Measurements from ENCODE around the gene VTI1A.

Gene VTI1A

GRCh38 chr10:112653215-112653614 is 206.2 kb downstream of the VTI1A start:
- no peak for FAIRE-seq
- no peak for DNase-seq (ENCODE audit: insufficient read length)
- no peak for TF ChIP-seq TAF1 (IDR thresholded peaks at IDR 0.05; ENCODE audit: borderline replicate concordance, low read depth, low read length)
- no peak for TF ChIP-seq POLR2AphosphoS5 (IDR thresholded peaks at IDR 0.05; ENCODE audit: low read depth, low read length)
- no peak for TF ChIP-seq POLR2A (IDR thresholded peaks at IDR 0.05; ENCODE audit: low read depth, low read length)

GRCh38 chr10:112653851-112654250 is 206.8 kb downstream of the VTI1A start:
- DNase-seq (ENCODE audit: insufficient read length), result no peak
- FAIRE-seq, result no peak
- no peak for TF ChIP-seq POLR2A (IDR thresholded peaks at IDR 0.05; ENCODE audit: low read depth, low read length)
- no peak for TF ChIP-seq TAF1 (IDR thresholded peaks at IDR 0.05; ENCODE audit: borderline replicate concordance, low read depth, low read length)
- TF ChIP-seq POLR2AphosphoS5 (IDR thresholded peaks at IDR 0.05; ENCODE audit: low read depth, low read length), result no peak

- TF ChIP-seq TAF1 (IDR thresholded peaks at IDR 0.05; ENCODE audit: borderline replicate concordance, low read depth, low read length) (no peak), POLR2AphosphoS5 (IDR thresholded peaks at IDR 0.05; ENCODE audit: low read depth, low read length) (no peak), POLR2A (IDR thresholded peaks at IDR 0.05; ENCODE audit: low read depth, low read length) (no peak)
- FAIRE-seq (no peak), DNase-seq (ENCODE audit: insufficient read length) (no peak)
Measured at GRCh38 chr10:112654794-112655193, 207.8 kb downstream of the VTI1A start.

GRCh38 chr10:112655722-112656121 is 208.7 kb downstream of the VTI1A start:
- no peak for TF ChIP-seq POLR2A (IDR thresholded peaks at IDR 0.05; ENCODE audit: low read depth, low read length)
- TF ChIP-seq POLR2AphosphoS5 (IDR thresholded peaks at IDR 0.05; ENCODE audit: low read depth, low read length), result no peak
- no peak for TF ChIP-seq TAF1 (IDR thresholded peaks at IDR 0.05; ENCODE audit: borderline replicate concordance, low read depth, low read length)
- DNase-seq (ENCODE audit: insufficient read length) (no peak), FAIRE-seq (no peak)

GRCh38 chr10:112658465-112658864 is 211.4 kb downstream of the VTI1A start:
- TF ChIP-seq POLR2AphosphoS5 (IDR thresholded peaks at IDR 0.05; ENCODE audit: low read depth, low read length), result no peak
- TF ChIP-seq TAF1 (IDR thresholded peaks at IDR 0.05; ENCODE audit: borderline replicate concordance, low read depth, low read length), result no peak
- no peak for TF ChIP-seq POLR2A (IDR thresholded peaks at IDR 0.05; ENCODE audit: low read depth, low read length)
- DNase-seq (ENCODE audit: insufficient read length) (no peak), FAIRE-seq (no peak)

- DNase-seq (ENCODE audit: insufficient read length) (no peak), FAIRE-seq (no peak)
- no peak for TF ChIP-seq POLR2AphosphoS5 (IDR thresholded peaks at IDR 0.05; ENCODE audit: low read depth, low read length)
- TF ChIP-seq POLR2A (IDR thresholded peaks at IDR 0.05; ENCODE audit: low read depth, low read length), result no peak
- TF ChIP-seq TAF1 (IDR thresholded peaks at IDR 0.05; ENCODE audit: borderline replicate concordance, low read depth, low read length), result no peak
Measured at GRCh38 chr10:112658900-112659638, 212.1 kb downstream of the VTI1A start.

GRCh38 chr10:112663234-112664125 is 216.5 kb downstream of the VTI1A start:
- TF ChIP-seq POLR2A (IDR thresholded peaks at IDR 0.05; ENCODE audit: low read depth, low read length), result no peak
- TF ChIP-seq TAF1 (IDR thresholded peaks at IDR 0.05; ENCODE audit: borderline replicate concordance, low read depth, low read length), result no peak
- TF ChIP-seq POLR2AphosphoS5 (IDR thresholded peaks at IDR 0.05; ENCODE audit: low read depth, low read length), result no peak
- DNase-seq (ENCODE audit: insufficient read length), result no peak
- no peak for FAIRE-seq

GRCh38 chr10:112666094-112666493 is 219.1 kb downstream of the VTI1A start:
- no peak for FAIRE-seq
- TF ChIP-seq TAF1 (IDR thresholded peaks at IDR 0.05; ENCODE audit: borderline replicate concordance, low read depth, low read length) (no peak), POLR2AphosphoS5 (IDR thresholded peaks at IDR 0.05; ENCODE audit: low read depth, low read length) (no peak), POLR2A (IDR thresholded peaks at IDR 0.05; ENCODE audit: low read depth, low read length) (no peak)
- no peak for DNase-seq (ENCODE audit: insufficient read length)

- TF ChIP-seq POLR2A (IDR thresholded peaks at IDR 0.05; ENCODE audit: low read depth, low read length) (no peak), TAF1 (IDR thresholded peaks at IDR 0.05; ENCODE audit: borderline replicate concordance, low read depth, low read length) (no peak), POLR2AphosphoS5 (IDR thresholded peaks at IDR 0.05; ENCODE audit: low read depth, low read length) (no peak)
- DNase-seq (ENCODE audit: insufficient read length) (no peak), FAIRE-seq (no peak)
Measured at GRCh38 chr10:112669989-112670388, 223.0 kb downstream of the VTI1A start.

GRCh38 chr10:112671743-112672142 is 224.7 kb downstream of the VTI1A start:
- DNase-seq (ENCODE audit: insufficient read length) (no peak), FAIRE-seq (no peak)
- TF ChIP-seq POLR2A (IDR thresholded peaks at IDR 0.05; ENCODE audit: low read depth, low read length) (no peak), TAF1 (IDR thresholded peaks at IDR 0.05; ENCODE audit: borderline replicate concordance, low read depth, low read length) (no peak), POLR2AphosphoS5 (IDR thresholded peaks at IDR 0.05; ENCODE audit: low read depth, low read length) (no peak)

- TF ChIP-seq POLR2A (IDR thresholded peaks at IDR 0.05; ENCODE audit: low read depth, low read length) (no peak), POLR2AphosphoS5 (IDR thresholded peaks at IDR 0.05; ENCODE audit: low read depth, low read length) (no peak), TAF1 (IDR thresholded peaks at IDR 0.05; ENCODE audit: borderline replicate concordance, low read depth, low read length) (no peak)
- FAIRE-seq (no peak), DNase-seq (ENCODE audit: insufficient read length) (no peak)
Measured at GRCh38 chr10:112672706-112673105, 225.7 kb downstream of the VTI1A start.

Measured in GM12892 (cell line).